Neural progenitor cell (in vitro differentiated cells): ENCODE results near the gene CLDN15. TPM values are rescaled to one million over a fixed set of nuclear protein-coding genes. Genes with fewer than 3 reads are reported as not detected.

Experiments
- DNase-seq: peaks from one replicate; pipeline ENCODE4 v3.0.0-alpha.2; 2016; ENCODE audit warnings: low spot score
- H2AFZ ChIP-seq: fragments of 200-600 bp; sonication (generic); replicated peaks from 2 replicates; pipeline ENCODE4 v1.6.1; 2016; ENCODE audit warnings: antibody characterized with exemption
- H3F3A ChIP-seq: fragments of 200-600 bp; sonication (generic); 2 replicates; pipeline ENCODE4 v1.6.1; 2016; ENCODE audit warnings: antibody characterized with exemption, low read depth
- H3K27ac ChIP-seq: fragments of 200-600 bp; sonication (generic); 2 replicates; pipeline ENCODE4 v1.5.1; 2016; ENCODE audit warnings: mild to moderate bottlenecking
- H3K27me3 ChIP-seq: fragments of 200-600 bp; sonication (generic); 2 replicates; pipeline ENCODE4 v1.6.1; 2016; ENCODE audit warnings: mild to moderate bottlenecking, moderate library complexity
- H3K36me3 ChIP-seq: fragments of 200-600 bp; sonication (generic); 2 replicates; pipeline ENCODE4 v1.5.1; 2016
- H3K4me1 ChIP-seq: fragments of 200-600 bp; sonication (generic); 2 replicates; pipeline ENCODE4 v1.6.1; 2016; ENCODE audit warnings: mixed run types
- H3K4me2 ChIP-seq: fragments of 200-600 bp; sonication (generic); 2 replicates; pipeline ENCODE4 v1.6.1; 2016
- H3K4me3 ChIP-seq: fragments of 200-600 bp; sonication (generic); 2 replicates; pipeline ENCODE4 v1.5.1; 2016
- H3K79me2 ChIP-seq: fragments of 200-600 bp; sonication (generic); 2 replicates; pipeline ENCODE4 v1.6.1; 2016; ENCODE audit warnings: low read depth
- H3K9ac ChIP-seq: fragments of 200-600 bp; sonication (generic); 2 replicates; pipeline ENCODE4 v1.6.1; 2016
- H3K9me3 ChIP-seq: fragments of 200-600 bp; sonication (generic); 2 replicates; pipeline ENCODE4 v1.5.1; 2016; ENCODE audit warnings: low read depth
- H4K20me1 ChIP-seq: fragments of 200-600 bp; sonication (generic); 2 replicates; pipeline ENCODE4 v1.6.1; 2016; ENCODE audit warnings: low read depth
- H3K27ac Mint-ChIP-seq: 3 replicates; pipeline ENCODE4 v1.8.0; 2021; ENCODE audit warnings: mixed read lengths
- H3K27me3 Mint-ChIP-seq: 2 replicates; pipeline ENCODE4 v1.8.0; 2022; ENCODE audit warnings: low read depth, mild to moderate bottlenecking, inconsistent platforms, moderate library complexity, mixed read lengths; ENCODE audit not compliant: insufficient read depth
- H3K36me3 Mint-ChIP-seq: 3 replicates; pipeline ENCODE4 v1.8.0; 2021; ENCODE audit warnings: mixed read lengths
- H3K4me1 Mint-ChIP-seq: 3 replicates; pipeline ENCODE4 v1.8.0; 2021; ENCODE audit warnings: mixed read lengths
- H3K4me3 Mint-ChIP-seq: 3 replicates; pipeline ENCODE4 v1.8.0; 2021; ENCODE audit warnings: mild to moderate bottlenecking, moderate library complexity, mixed read lengths
- H3K9me3 Mint-ChIP-seq: 3 replicates; pipeline ENCODE4 v1.8.0; 2020; ENCODE audit warnings: mixed read lengths
- EZH2 ChIP-seq: fragments of 200-600 bp; sonication (generic); IDR thresholded peaks from 2 replicates; pipeline ENCODE4 v1.6.1; 2017; ENCODE audit warnings: antibody characterized with exemption, mild to moderate bottlenecking, moderate library complexity
- EZH2phosphoT487 ChIP-seq: fragments of 200-600 bp; sonication (generic); IDR thresholded peaks from 2 replicates; pipeline ENCODE4 v1.6.1; 2017; ENCODE audit warnings: antibody characterized with exemption
- small RNA-seq: library from RNA; depleted of rRNA; stranded (forward); fragments of <200 nt; gene quantifications from one replicate; pipeline ENCODE3, GENCODE V24; 2015
- total RNA-seq: library from RNA; depleted of rRNA; stranded (reverse); fragments of >200 nt; gene quantifications from 2 replicates; pipeline ENCODE4 v1.2.3, GENCODE V29; 2015; ENCODE audit warnings: low replicate concordance
- TF ChIP-seq, protein P1 (sequence below): fragments of 200-600 bp; sonication (generic); IDR thresholded peaks from 2 replicates; pipeline ENCODE4 v1.5.1; 2017; ENCODE audit warnings: antibody characterized with exemption, mild to moderate bottlenecking

Gene CLDN15
- total RNA-seq, 1 donor from 2014 or later, result 1.2 TPM

DNA sequence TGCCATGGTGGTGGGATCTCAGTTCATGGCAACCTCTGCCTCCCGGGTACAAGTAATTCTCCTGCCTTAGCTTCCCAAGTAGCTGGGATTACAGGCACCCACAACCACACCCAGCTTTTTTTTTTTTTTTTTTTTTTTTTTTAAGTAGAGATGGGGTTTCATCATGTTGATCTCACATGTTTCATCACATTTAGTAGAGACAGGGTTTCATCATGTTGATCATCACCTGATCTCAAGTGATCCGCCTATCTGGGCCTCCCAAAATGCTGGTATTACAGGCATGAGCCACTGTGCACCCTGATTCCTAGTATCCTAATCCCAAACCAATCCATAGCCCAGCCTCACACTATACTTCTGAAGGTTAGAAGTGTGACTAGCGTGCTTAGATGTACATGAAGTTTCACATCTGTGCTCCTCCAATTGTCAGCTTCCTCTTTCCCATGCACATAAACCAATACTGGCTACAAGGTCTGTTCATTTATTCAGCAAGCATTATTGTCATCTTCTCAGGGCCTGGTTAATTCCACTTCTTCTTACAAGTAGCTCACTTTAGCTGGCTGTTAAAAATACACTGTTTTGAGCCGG, 50.7 kb downstream of the CLDN15 start:
- Mint-ChIP-seq H3K27me3 (peaks cover 19% of the 10 kb centered on the region), H3K4me1 (peaks cover 7% of the 10 kb centered on the region), H3K9me3 (no peaks in the 10 kb centered on the region), H3K4me3 (no peak overlapping the region), H3K36me3 (no peaks in the 10 kb centered on the region), H3K27ac (no peak overlapping the region)
- no peak for TF ChIP-seq EZH2phosphoT487
- no peak for TF ChIP-seq EZH2
- TF ChIP-seq, protein P1, sequence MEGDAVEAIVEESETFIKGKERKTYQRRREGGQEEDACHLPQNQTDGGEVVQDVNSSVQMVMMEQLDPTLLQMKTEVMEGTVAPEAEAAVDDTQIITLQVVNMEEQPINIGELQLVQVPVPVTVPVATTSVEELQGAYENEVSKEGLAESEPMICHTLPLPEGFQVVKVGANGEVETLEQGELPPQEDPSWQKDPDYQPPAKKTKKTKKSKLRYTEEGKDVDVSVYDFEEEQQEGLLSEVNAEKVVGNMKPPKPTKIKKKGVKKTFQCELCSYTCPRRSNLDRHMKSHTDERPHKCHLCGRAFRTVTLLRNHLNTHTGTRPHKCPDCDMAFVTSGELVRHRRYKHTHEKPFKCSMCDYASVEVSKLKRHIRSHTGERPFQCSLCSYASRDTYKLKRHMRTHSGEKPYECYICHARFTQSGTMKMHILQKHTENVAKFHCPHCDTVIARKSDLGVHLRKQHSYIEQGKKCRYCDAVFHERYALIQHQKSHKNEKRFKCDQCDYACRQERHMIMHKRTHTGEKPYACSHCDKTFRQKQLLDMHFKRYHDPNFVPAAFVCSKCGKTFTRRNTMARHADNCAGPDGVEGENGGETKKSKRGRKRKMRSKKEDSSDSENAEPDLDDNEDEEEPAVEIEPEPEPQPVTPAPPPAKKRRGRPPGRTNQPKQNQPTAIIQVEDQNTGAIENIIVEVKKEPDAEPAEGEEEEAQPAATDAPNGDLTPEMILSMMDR, result no peak
- Histone ChIP-seq H3K9me3 (no peaks in the 10 kb centered on the region), H3K4me3 (no peak overlapping the region), H3K79me2 (no peaks in the 10 kb centered on the region), H4K20me1 (no peaks in the 10 kb centered on the region), H3K9ac (no peak overlapping the region), H3K4me1 (no peaks in the 10 kb centered on the region), H3K27ac (no peak overlapping the region), H3K27me3 (peaks cover 3% of the 10 kb centered on the region), H3F3A (peaks cover 9% of the 10 kb centered on the region), H3K4me2 (no peak overlapping the region), H2AFZ (no peak overlapping the region), H3K36me3 (no peaks in the 10 kb centered on the region)
- DNase-seq, result no peak

DNA sequence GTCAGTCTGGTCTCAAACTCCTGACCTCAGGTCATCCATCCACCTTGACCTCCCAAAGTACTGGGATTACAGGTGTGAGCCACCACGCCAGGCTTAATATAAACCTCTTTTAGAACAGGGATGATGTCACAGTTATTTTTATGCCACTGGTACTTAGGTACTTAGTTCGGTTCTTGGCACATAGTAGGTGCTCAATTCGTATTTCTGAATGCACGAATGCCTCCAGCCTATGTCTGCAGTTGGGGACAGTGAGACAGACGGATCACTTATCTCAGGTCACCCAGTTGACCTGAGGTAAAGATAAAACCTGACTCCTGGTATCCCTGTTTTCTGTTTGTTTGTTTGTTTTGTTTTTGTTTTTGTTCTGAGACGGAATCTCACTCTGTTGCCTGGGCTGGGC, 51.4 kb downstream of the CLDN15 start:
- H3K9me3 ChIP-seq, result no peaks in the 10 kb centered on the region
- H3K4me1 Mint-ChIP-seq, result peaks cover 7% of the 10 kb centered on the region
- H3K36me3 ChIP-seq, result no peaks in the 10 kb centered on the region
- TF ChIP-seq, protein P1, result no peak
- no peak for TF ChIP-seq EZH2phosphoT487
- TF ChIP-seq EZH2, result no peak
- H3K27me3 Mint-ChIP-seq, result peaks cover 23% of the 10 kb centered on the region
- H2AFZ ChIP-seq, result no peak overlapping the region
- no peak overlapping the region for H3K9ac ChIP-seq
- no peak overlapping the region for H3K4me3 ChIP-seq
- H3K79me2 ChIP-seq, result no peaks in the 10 kb centered on the region
- no peaks in the 10 kb centered on the region for H3K9me3 Mint-ChIP-seq
- no peak overlapping the region for H3K27ac Mint-ChIP-seq
- DNase-seq, result no peak
- no peaks in the 10 kb centered on the region for H3K4me1 ChIP-seq
- H3K36me3 Mint-ChIP-seq, result no peaks in the 10 kb centered on the region
- H3K27me3 ChIP-seq, result peaks cover 11% of the 10 kb centered on the region
- no peaks in the 10 kb centered on the region for H4K20me1 ChIP-seq
- H3F3A ChIP-seq, result peaks cover 9% of the 10 kb centered on the region
- no peak overlapping the region for H3K4me3 Mint-ChIP-seq
- H3K27ac ChIP-seq, result no peak overlapping the region
- no peak overlapping the region for H3K4me2 ChIP-seq

DNA sequence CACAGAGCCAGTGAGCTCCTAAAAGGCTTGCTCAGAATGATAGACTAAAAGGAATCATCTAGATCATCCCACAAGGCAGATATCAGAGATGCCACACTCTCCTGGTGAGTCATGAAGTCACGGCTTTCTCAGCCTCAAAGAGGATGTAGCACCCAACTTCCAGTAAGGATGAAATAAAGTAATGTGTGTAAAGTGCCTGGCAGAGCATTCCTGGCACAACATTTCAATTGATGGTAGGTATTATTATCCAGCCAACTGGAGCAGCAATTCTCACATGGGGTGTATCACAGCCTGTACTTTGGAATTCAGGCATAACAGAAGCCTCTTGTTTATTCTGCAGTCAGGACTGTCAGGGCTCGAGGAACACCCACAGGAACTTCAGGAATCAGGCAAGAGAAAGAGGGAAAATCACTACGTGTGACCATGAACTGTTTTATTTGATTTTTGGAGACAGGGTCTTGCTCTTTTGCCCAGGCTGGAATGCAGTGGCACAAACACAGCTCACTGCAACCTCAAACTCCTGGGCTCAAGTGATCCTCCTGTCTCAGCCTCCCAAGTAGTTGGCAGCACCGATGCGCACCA, 52.3 kb downstream of the CLDN15 start:
- Histone ChIP-seq H3K4me1 (no peaks in the 10 kb centered on the region), H3F3A (peaks cover 14% of the 10 kb centered on the region), H3K9ac (no peak overlapping the region), H3K27ac (no peak overlapping the region), H2AFZ (no peak overlapping the region), H3K27me3 (peaks cover 19% of the 10 kb centered on the region), H3K4me3 (no peak overlapping the region), H3K9me3 (no peaks in the 10 kb centered on the region), H4K20me1 (no peaks in the 10 kb centered on the region), H3K4me2 (no peak overlapping the region), H3K79me2 (no peaks in the 10 kb centered on the region), H3K36me3 (no peaks in the 10 kb centered on the region)
- H3K9me3 Mint-ChIP-seq, result peaks cover 2% of the 10 kb centered on the region
- TF ChIP-seq EZH2phosphoT487 (no peak), EZH2 (no peak)
- TF ChIP-seq, protein P1, result no peak
- no peaks in the 10 kb centered on the region for H3K36me3 Mint-ChIP-seq
- no peak overlapping the region for H3K27ac Mint-ChIP-seq
- H3K27me3 Mint-ChIP-seq, result peaks cover 29% of the 10 kb centered on the region
- H3K4me3 Mint-ChIP-seq, result no peak overlapping the region
- peaks cover 11% of the 10 kb centered on the region for H3K4me1 Mint-ChIP-seq
- no peak for DNase-seq

Small RNAs within 50 kb of the gene (small RNA-seq; reads per million reads assigned to genes)
- not detected for gene RNU6-1104P

Other genes starting within 250 kb of the CLDN15 start
- gene MUC17, start 217.7 kb downstream of the CLDN15 start, total RNA-seq, result under 0.01 TPM in 1 of 2 replicates, not detected in the other
- 1.4 and 2.3 TPM in 2 replicates for gene TRIM56, start 152.3 kb downstream of the CLDN15 start, total RNA-seq
- 0.03 TPM in 1 of 2 replicates, not detected in the other for gene SERPINE1, start 110.7 kb downstream of the CLDN15 start, total RNA-seq
- gene AP1S1, start 83.3 kb downstream of the CLDN15 start, total RNA-seq, result 74.4 and 94.2 TPM in 2 replicates
- 0.65 and 1.6 TPM in 2 replicates for gene VGF, start 72.2 kb downstream of the CLDN15 start, total RNA-seq
- 0.28 TPM in 1 of 2 replicates, not detected in the other for gene NAT16, start 57.5 kb downstream of the CLDN15 start, total RNA-seq
- not detected in 2 replicates for gene MOGAT3, start 36.8 kb downstream of the CLDN15 start, total RNA-seq
- 9.4 and 19.9 TPM in 2 replicates for gene PLOD3, start 20.2 kb downstream of the CLDN15 start, total RNA-seq
- gene ZNHIT1, start 19.6 kb downstream of the CLDN15 start, total RNA-seq, result 39.1 and 52.9 TPM in 2 replicates
- gene FIS1, start 7.3 kb upstream of the CLDN15 start, total RNA-seq, result 92.2 and 120 TPM in 2 replicates
- 25.5 and 30.1 TPM in 2 replicates for gene IFT22, start 84.0 kb upstream of the CLDN15 start, total RNA-seq
- gene COL26A1, start 125.1 kb upstream of the CLDN15 start, total RNA-seq, result 26.7 and 80.0 TPM in 2 replicates